Measurements from ENCODE around the gene SRGAP3. TPM values are rescaled to one million over a fixed set of nuclear protein-coding genes. Genes with fewer than 3 reads are reported as not detected.

Gene SRGAP3
- polyA plus RNA-seq, 3 donors, result 0.27 to 1.3 (median 0.87) TPM

DNA sequence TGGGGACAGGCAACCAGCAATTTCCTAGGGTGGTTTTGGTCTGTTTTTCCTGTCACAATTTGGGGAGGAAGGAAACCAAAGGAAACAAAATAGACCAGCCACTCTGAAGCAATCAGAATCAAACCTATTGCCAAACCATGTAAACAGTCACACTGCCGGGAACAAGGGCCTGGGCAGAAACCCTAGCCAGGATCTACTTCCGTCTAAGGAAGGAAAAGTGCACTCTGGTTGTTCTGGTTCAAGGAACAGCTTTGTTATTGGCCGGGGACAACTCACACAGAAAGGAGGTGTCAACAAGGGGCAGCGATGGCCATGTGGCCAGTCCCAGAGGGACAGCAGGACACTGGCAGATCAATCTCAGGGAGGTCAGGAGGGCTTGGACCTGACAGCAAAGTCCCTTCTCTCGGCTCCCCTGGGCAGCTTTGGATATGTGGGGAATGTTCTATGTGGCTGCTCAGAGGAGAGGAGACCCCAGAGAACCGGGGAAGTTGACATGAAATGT, 268.6 kb downstream of the SRGAP3 start:
- Histone ChIP-seq H3K36me3 (replicated peaks in 1 of 2; ENCODE audit: control insufficient read depth in 1 of 2, insufficient read depth in 2 of 2, low read length in 2 of 2) (no peaks in the 10 kb centered on the region), H3K4me1 (ENCODE audit: control insufficient read depth in 1 of 2, insufficient read depth in 2 of 2, low read length in 2 of 2) (peaks cover 0 to 3% of the 10 kb centered on the region in 2 donors), H3K79me2 (ENCODE audit: insufficient read depth, low read length) (no peaks in the 10 kb centered on the region), H4K20me1 (ENCODE audit: insufficient read depth, low read length) (no peaks in the 10 kb centered on the region), H3K4me3 (replicated peaks in 1 of 3; ENCODE audit: low read depth in 2 of 3, low read length in 3 of 3) (no peak overlapping the region), H2AFZ (ENCODE audit: insufficient read depth, low read depth, low read length, poor library complexity, severe bottlenecking) (no peak overlapping the region), H3K9ac (ENCODE audit: insufficient read depth, low read length, poor library complexity, severe bottlenecking) (no peak overlapping the region), H3K27me3 (ENCODE audit: control insufficient read depth in 2 of 2, insufficient read depth in 2 of 2, low read length in 2 of 2) (no peaks in the 10 kb centered on the region), H3K27ac (ENCODE audit: low read depth in 1 of 2, low read length in 2 of 2) (no peak overlapping the region), H3K4me2 (replicated peaks; ENCODE audit: extremely low read depth, low read length, poor library complexity, severe bottlenecking) (no peak overlapping the region), H3K9me3 (replicated peaks in 1 of 2; ENCODE audit: control insufficient read depth in 1 of 2, insufficient read depth in 1 of 2, low read length in 2 of 2) (peaks cover 6 to 12% of the 10 kb centered on the region in 2 donors)
- H3K9me3 Mint-ChIP-seq, result peaks cover 2 to 9% (median 6%) of the 10 kb centered on the region in 7 donors
- no peak for DNase-seq
- no peak for TF ChIP-seq CTCF (IDR thresholded peaks at IDR 0.05)
- intact Hi-C loops (cut with micrococcal nuclease), result no loop called here
- H3K27ac Mint-ChIP-seq, result no peak overlapping the region
- WGBS (ENCODE audit: insufficient coverage), result 74% methylated on average over 5 of the region's 6 CpGs
- H3K36me3 Mint-ChIP-seq, result no peaks in the 10 kb centered on the region
- H3K4me1 Mint-ChIP-seq, result peaks cover 18% of the 10 kb centered on the region
- H3K27me3 Mint-ChIP-seq (ENCODE audit: low read depth in 3 of 3), result peaks cover 2 to 5% (median 4%) of the 10 kb centered on the region in 3 donors
- H3K4me3 Mint-ChIP-seq, result no peak overlapping the region

DNA sequence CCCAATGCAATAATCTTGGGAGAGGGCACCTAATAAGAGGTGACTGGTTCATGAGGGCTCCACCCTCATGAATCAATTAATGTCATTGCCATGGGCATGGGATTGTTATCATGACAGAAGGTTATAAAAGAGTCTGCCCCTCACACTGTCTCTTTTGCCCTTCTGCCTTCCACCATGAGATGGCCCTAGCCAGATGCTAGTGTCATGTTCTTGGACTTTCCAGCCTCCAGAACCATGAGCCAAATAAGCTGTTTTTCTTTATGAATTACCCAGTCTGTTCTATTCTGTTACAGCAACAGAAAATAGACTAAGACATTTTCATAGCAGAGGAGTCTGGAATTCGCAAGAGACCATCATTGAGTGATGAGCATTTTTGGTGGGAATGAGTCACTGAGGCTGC, 270.2 kb downstream of the SRGAP3 start:
- H3K27me3 Mint-ChIP-seq (ENCODE audit: low read depth in 3 of 3), result peaks cover 2 to 4% (median 3%) of the 10 kb centered on the region in 3 donors

More for the DNA sequence above, 270.2 kb downstream of the SRGAP3 start:
- H3K36me3 Mint-ChIP-seq, result no peaks in the 10 kb centered on the region
- Histone ChIP-seq H3K4me3 (replicated peaks in 1 of 3; ENCODE audit: low read depth in 2 of 3, low read length in 3 of 3) (no peak overlapping the region), H2AFZ (ENCODE audit: insufficient read depth, low read depth, low read length, poor library complexity, severe bottlenecking) (no peak overlapping the region), H3K36me3 (replicated peaks in 1 of 2; ENCODE audit: control insufficient read depth in 1 of 2, insufficient read depth in 2 of 2, low read length in 2 of 2) (no peaks in the 10 kb centered on the region), H3K79me2 (ENCODE audit: insufficient read depth, low read length) (no peaks in the 10 kb centered on the region), H3K4me1 (ENCODE audit: control insufficient read depth in 1 of 2, insufficient read depth in 2 of 2, low read length in 2 of 2) (peaks cover 0 to 3% of the 10 kb centered on the region in 2 donors), H3K4me2 (replicated peaks; ENCODE audit: extremely low read depth, low read length, poor library complexity, severe bottlenecking) (no peak overlapping the region), H3K9me3 (replicated peaks in 1 of 2; ENCODE audit: control insufficient read depth in 1 of 2, insufficient read depth in 1 of 2, low read length in 2 of 2) (peaks cover 6 to 12% of the 10 kb centered on the region in 2 donors), H4K20me1 (ENCODE audit: insufficient read depth, low read length) (no peaks in the 10 kb centered on the region), H3K27ac (ENCODE audit: low read depth in 1 of 2, low read length in 2 of 2) (no peak overlapping the region), H3K27me3 (ENCODE audit: control insufficient read depth in 2 of 2, insufficient read depth in 2 of 2, low read length in 2 of 2) (no peaks in the 10 kb centered on the region), H3K9ac (ENCODE audit: insufficient read depth, low read length, poor library complexity, severe bottlenecking) (no peak overlapping the region)
- no peak for TF ChIP-seq CTCF (IDR thresholded peaks at IDR 0.05)
- no peak for DNase-seq
- intact Hi-C loops (cut with micrococcal nuclease), result loop anchor here in 1 of 2 donors (10.0 kb wide), 1 partner anchor 86 kb away; no protein-coding TSS in a partner anchor
- H3K9me3 Mint-ChIP-seq, result peaks cover 2 to 9% (median 6%) of the 10 kb centered on the region in 7 donors
- no peak overlapping the region for H3K27ac Mint-ChIP-seq
- H3K4me3 Mint-ChIP-seq, result no peak overlapping the region
- WGBS (ENCODE audit: insufficient coverage), result no CpG with 5 or more reads among the region's 1 CpG
- H3K4me1 Mint-ChIP-seq, result peaks cover 18% of the 10 kb centered on the region

Measured in CD14-positive monocyte (primary cell).